HepG2 (cell line): ENCODE results near the gene MNT. TPM values are rescaled to one million over a fixed set of nuclear protein-coding genes. Genes with fewer than 3 reads are reported as not detected.
A peak's percentile ranks its signal among the peaks of the same experiment; 100 is the strongest.

Experiments
- ARNT2 ChIP-seq: sonication (generic); formaldehyde crosslinking; IDR thresholded peaks from 2 replicates; pipeline ENCODE4 v1.8.0; 2022; ENCODE audit warnings: mild to moderate bottlenecking, low read depth, missing genetic modification reagents, moderate library complexity
- BRD4 ChIP-seq: sonication (generic); formaldehyde crosslinking; IDR thresholded peaks from 2 replicates; pipeline ENCODE4 v1.4.0; 2020; ENCODE audit warnings: missing genetic modification reagents
- CHCHD3 ChIP-seq: sonication (generic); formaldehyde crosslinking; IDR thresholded peaks from 2 replicates; pipeline ENCODE4 v1.8.0; 2022; ENCODE audit warnings: mild to moderate bottlenecking, missing genetic modification reagents, moderate library complexity
- ERF ChIP-seq: IDR thresholded peaks from 2 replicates; pipeline ENCODE4 v1.6.1; 2018; ENCODE audit warnings: missing biosample characterization, missing genetic modification reagents
- ETV5 ChIP-seq: IDR thresholded peaks from 2 replicates; pipeline ENCODE4 v1.6.1; 2018; ENCODE audit warnings: missing biosample characterization, missing genetic modification reagents, inconsistent platforms, borderline replicate concordance
- HNRNPLL ChIP-seq: fragments of 200-400 bp; formaldehyde crosslinking; IDR thresholded peaks from 2 replicates; pipeline ENCODE4 v1.6.1; 2017; ENCODE audit warnings: mild to moderate bottlenecking, low read depth, low read length; ENCODE audit not compliant: poor library complexity, severe bottlenecking
- MXI1 ChIP-seq: IDR thresholded peaks from 3 replicates; pipeline ENCODE4 v1.6.1; 2012; ENCODE audit warnings: low read depth, low read length, inconsistent platforms, borderline replicate concordance
- PHF21A ChIP-seq: sonication (generic); formaldehyde crosslinking; IDR thresholded peaks from 2 replicates; pipeline ENCODE4 v1.5.0; 2020; ENCODE audit warnings: mild to moderate bottlenecking, missing genetic modification reagents
- REPIN1 ChIP-seq: sonication (generic); formaldehyde crosslinking; IDR thresholded peaks from 2 replicates; pipeline ENCODE4 v1.8.0; 2022; ENCODE audit warnings: missing genetic modification reagents, low read depth, mild to moderate bottlenecking, borderline replicate concordance
- SMAD3 ChIP-seq: sonication (generic); formaldehyde crosslinking; IDR thresholded peaks from 2 replicates; pipeline ENCODE4 v1.4.0; 2020; ENCODE audit warnings: missing genetic modification reagents
- SNAPC4 ChIP-seq: sonication (generic); formaldehyde crosslinking; IDR thresholded peaks from 2 replicates; pipeline ENCODE4 v1.4.0; 2020; ENCODE audit warnings: mild to moderate bottlenecking, missing genetic modification reagents
- SP4 ChIP-seq: sonication (generic); formaldehyde crosslinking; IDR thresholded peaks from 2 replicates; pipeline ENCODE4 v1.8.1; 2023; ENCODE audit warnings: mild to moderate bottlenecking, missing genetic modification reagents
- ZFY ChIP-seq: sonication (generic); formaldehyde crosslinking; IDR thresholded peaks from 2 replicates; pipeline ENCODE4 v1.4.0; 2020; ENCODE audit warnings: missing genetic modification reagents
- ZNF281 ChIP-seq: sonication (generic); formaldehyde crosslinking; IDR thresholded peaks from 2 replicates; pipeline ENCODE4 v1.4.0; 2020; ENCODE audit warnings: missing genetic modification reagents, borderline replicate concordance
- ZNF556 ChIP-seq: sonication (generic); formaldehyde crosslinking; IDR thresholded peaks from 2 replicates; pipeline ENCODE4 v1.4.0; 2020; ENCODE audit warnings: mild to moderate bottlenecking, missing genetic modification reagents, borderline replicate concordance
- ZNF572 ChIP-seq: sonication (generic); formaldehyde crosslinking; IDR thresholded peaks from 2 replicates; pipeline ENCODE4 v1.5.1; 2020; ENCODE audit warnings: mild to moderate bottlenecking, missing genetic modification reagents
- ZNF841 ChIP-seq: sonication (generic); formaldehyde crosslinking; IDR thresholded peaks from 2 replicates; pipeline ENCODE4 v1.8.1; 2023; ENCODE audit warnings: missing genetic modification reagents, borderline replicate concordance
- polyA plus RNA-seq, 8 experiments: library from polyadenylated mRNA; depleted of rRNA in 3 of 8; stranded (reverse) in 7 of 8; unstranded in 1 of 8; fragments of >200 nt; fragmentation: Illumina TruSeq in 4 of 8; extraction: Trizol in 4 of 8; gene quantifications; 2 replicates each; pipeline versions ENCODE4 v1.2.1 to v1.2.3, GENCODE V29; 2011 to 2016; ENCODE audit warnings: low read depth in 4 of 8, missing spikeins in 1 of 8, mixed read lengths in 1 of 8; ENCODE audit not compliant: insufficient read depth in 1 of 8
- total RNA-seq, 5 experiments: library from RNA; depleted of rRNA; stranded (reverse); fragments of >200 nt; fragmentation: Illumina TruSeq; extraction: Trizol; gene quantifications; 2 replicates each; pipeline ENCODE4 v1.2.3, GENCODE V29; 2016; ENCODE audit warnings: low read depth in 1 of 5
- TF ChIP-seq, protein P1 (sequence below): sonication (generic); IDR thresholded peaks from 2 replicates; pipeline ENCODE4 v1.6.1; 2016; ENCODE audit warnings: low read depth, borderline replicate concordance
- TF ChIP-seq, protein P2 (sequence below): sonication (generic); formaldehyde crosslinking; IDR thresholded peaks from 2 replicates; pipeline ENCODE4 v1.4.0; 2020; ENCODE audit warnings: missing genetic modification reagents

The MNT gene
- total and polyA plus RNA-seq, 2 of the 13 experiments (the other 11 are each of a cell fraction or from before 2014, with no cell fraction given) = 2.1 to 3.5 TPM

GRCh38 chr17:2396568-2397246, 4.2 kb downstream of the MNT start (continued):
- TF ChIP-seq, protein P1, sequence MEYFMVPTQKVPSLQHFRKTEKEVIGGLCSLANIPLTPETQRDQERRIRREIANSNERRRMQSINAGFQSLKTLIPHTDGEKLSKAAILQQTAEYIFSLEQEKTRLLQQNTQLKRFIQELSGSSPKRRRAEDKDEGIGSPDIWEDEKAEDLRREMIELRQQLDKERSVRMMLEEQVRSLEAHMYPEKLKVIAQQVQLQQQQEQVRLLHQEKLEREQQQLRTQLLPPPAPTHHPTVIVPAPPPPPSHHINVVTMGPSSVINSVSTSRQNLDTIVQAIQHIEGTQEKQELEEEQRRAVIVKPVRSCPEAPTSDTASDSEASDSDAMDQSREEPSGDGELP = peak; percentile 58; the same call in 1 of the 2 replicates
- peak; percentile 41; the same call in 1 of the 2 replicates for TF ChIP-seq ETV5
- no peak for TF ChIP-seq REPIN1
- TF ChIP-seq, protein P2, sequence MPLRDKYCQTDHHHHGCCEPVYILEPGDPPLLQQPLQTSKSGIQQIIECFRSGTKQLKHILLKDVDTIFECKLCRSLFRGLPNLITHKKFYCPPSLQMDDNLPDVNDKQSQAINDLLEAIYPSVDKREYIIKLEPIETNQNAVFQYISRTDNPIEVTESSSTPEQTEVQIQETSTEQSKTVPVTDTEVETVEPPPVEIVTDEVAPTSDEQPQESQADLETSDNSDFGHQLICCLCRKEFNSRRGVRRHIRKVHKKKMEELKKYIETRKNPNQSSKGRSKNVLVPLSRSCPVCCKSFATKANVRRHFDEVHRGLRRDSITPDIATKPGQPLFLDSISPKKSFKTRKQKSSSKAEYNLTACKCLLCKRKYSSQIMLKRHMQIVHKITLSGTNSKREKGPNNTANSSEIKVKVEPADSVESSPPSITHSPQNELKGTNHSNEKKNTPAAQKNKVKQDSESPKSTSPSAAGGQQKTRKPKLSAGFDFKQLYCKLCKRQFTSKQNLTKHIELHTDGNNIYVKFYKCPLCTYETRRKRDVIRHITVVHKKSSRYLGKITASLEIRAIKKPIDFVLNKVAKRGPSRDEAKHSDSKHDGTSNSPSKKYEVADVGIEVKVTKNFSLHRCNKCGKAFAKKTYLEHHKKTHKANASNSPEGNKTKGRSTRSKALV = no peak
- TF ChIP-seq SNAPC4 = no peak
- peak; percentile 68 for TF ChIP-seq HNRNPLL
- TF ChIP-seq CHCHD3 (CRISPR knock-in tag) = no peak
- TF ChIP-seq SP4 (CRISPR knock-in tag) = peak; percentile 70; the same call in 1 of the 2 replicates
- TF ChIP-seq ZFY (CRISPR knock-in tag) = peak; percentile 55; the same call in 1 of the 2 replicates
- no peak for TF ChIP-seq ARNT2 (CRISPR knock-in tag)
- TF ChIP-seq MXI1 = peak; percentile 79; the same call in 1 of the 3 replicates
- TF ChIP-seq ZNF556 = 0 out of 2 replicates have a peak, but pooled peaks have one; percentile 55
- TF ChIP-seq PHF21A = peak; percentile 91
- no peak for TF ChIP-seq ZNF841
- peak; percentile 9; the same call in 1 of the 2 replicates for TF ChIP-seq ZNF281 (CRISPR knock-in tag)
- TF ChIP-seq ERF (CRISPR knock-in tag) = peak; percentile 47; the same call in 1 of the 2 replicates
- 0 out of 2 replicates have a peak, but pooled peaks have one; percentile 57 for TF ChIP-seq BRD4
- TF ChIP-seq ZNF572 (CRISPR knock-in tag) = no peak
- TF ChIP-seq SMAD3 = no peak
